Naive thymus-derived CD8-positive, alpha-beta T cell (primary cell): ENCODE data around the gene ASIC3. TPM values are rescaled to one million over a fixed set of nuclear protein-coding genes. Genes with fewer than 3 reads are reported as not detected.

ENCODE experiments used
- ATAC-seq, 2 donors: fragments of 150-1000 bp; cut with Tn5 transposase in 1 of 2; sonication (Bioruptor Pico), chemical (Tn5 transposase) in 1 of 2; 1 replicate in 1 of 2; 2 replicates in 1 of 2; pipeline ENCODE4 v1.10.0; 2021; ENCODE audit warnings: mild to moderate bottlenecking in 2 of 2, moderate library complexity in 2 of 2
- POLR2A ChIA-PET: fragments of 350-600 bp; sonication (Branson Sonifier 250); formaldehyde crosslinking; loops from one replicate; lab custom pipeline; 2021; ENCODE audit warnings: antibody characterized with exemption; lab: Charles Lee
- DNase-seq, 10 donors: peaks; one replicate each; pipeline versions ENCODE4 v3.0.0 to v3.0.0-alpha.2; 2020 to 2022
- H3K27ac Mint-ChIP-seq, 10 donors: one replicate each; pipeline ENCODE4 v1.8.0; 2020 to 2022; ENCODE audit warnings: mild to moderate bottlenecking in 10 of 10, mixed read lengths in 10 of 10, moderate library complexity in 4 of 10, inconsistent platforms in 1 of 10
- H3K27me3 Mint-ChIP-seq, 5 donors: one replicate each; pipeline ENCODE4 v1.8.0; 2021 to 2022; ENCODE audit warnings: mixed read lengths in 5 of 5
- H3K36me3 Mint-ChIP-seq, 3 donors: one replicate each; pipeline ENCODE4 v1.8.0; 2020 to 2022; ENCODE audit warnings: mixed read lengths in 3 of 3, mild to moderate bottlenecking in 2 of 3, inconsistent platforms in 1 of 3
- H3K4me1 Mint-ChIP-seq, 4 donors: one replicate each; pipeline ENCODE4 v1.8.0; 2021 to 2022; ENCODE audit warnings: mixed read lengths in 4 of 4
- H3K4me3 Mint-ChIP-seq, 10 donors: one replicate each; pipeline ENCODE4 v1.8.0; 2020 to 2022; ENCODE audit warnings: mild to moderate bottlenecking in 10 of 10, mixed read lengths in 10 of 10, moderate library complexity in 6 of 10, inconsistent platforms in 1 of 10
- H3K9me3 Mint-ChIP-seq, 9 donors: one replicate each; pipeline ENCODE4 v1.8.0; 2020 to 2022; ENCODE audit warnings: mixed read lengths in 9 of 9, mild to moderate bottlenecking in 3 of 9, inconsistent platforms in 1 of 9, moderate library complexity in 1 of 9
- polyA plus RNA-seq, 3 donors: library from polyadenylated mRNA; unstranded; fragments of 300-500 nt; fragmentation: Illumina TruSeq; gene quantifications; one replicate each; pipeline ENCODE4 v1.2.3, GENCODE V29; 2021
- total RNA-seq, 8 experiments: library from RNA in 2 of 8; stranded (reverse) in 2 of 8; gene quantifications; one replicate each; pipeline ENCODE4 v1.2.3 and lab custom pipeline; 2021 to 2026

ASIC3 gene
- total and polyA plus RNA-seq, 5 experiments from 2014 or later: 13.5 TPM; not detected in 3

DNA sequence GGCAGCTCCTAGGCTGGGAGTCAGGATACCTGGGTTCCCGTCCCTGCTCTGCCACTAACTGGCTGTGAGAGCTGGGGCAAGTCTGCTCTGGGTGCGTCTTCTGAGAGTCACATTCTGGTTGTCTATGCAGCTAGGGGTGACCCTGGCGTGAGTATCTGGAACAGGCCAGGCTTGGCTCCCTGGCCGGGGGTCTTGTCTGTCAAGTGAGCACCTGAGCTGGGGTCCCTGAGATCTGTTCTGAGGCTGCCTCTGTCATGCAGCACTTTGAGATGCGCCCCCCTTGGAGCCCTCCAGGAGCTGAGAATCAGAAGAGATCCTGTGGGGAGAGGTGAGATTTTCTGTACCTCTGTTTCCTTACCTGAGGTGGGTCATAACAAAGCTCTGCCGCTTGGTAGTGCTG lies 45.4 kb downstream of the ASIC3 start:
- POLR2A ChIA-PET: no interaction called here
- DNase-seq (peak in 1 of 10 donors; percentile 13), ATAC-seq (no peak)
- no peak overlapping the region for H3K27ac Mint-ChIP-seq
- no peaks in the 10 kb centered on the region for H3K9me3 Mint-ChIP-seq
- H3K36me3 Mint-ChIP-seq: peaks cover 0 to 11% (median 0%) of the 10 kb centered on the region in 3 donors
- peaks cover 0 to 17% (median 4%) of the 10 kb centered on the region in 5 donors for H3K27me3 Mint-ChIP-seq
- H3K4me3 Mint-ChIP-seq: no peak overlapping the region
- peaks cover 7 to 11% (median 9%) of the 10 kb centered on the region in 4 donors for H3K4me1 Mint-ChIP-seq

GRCh38 chr7:151094675-151095074 lies 46.3 kb downstream of the ASIC3 start:
- Mint-ChIP-seq H3K4me1 (peaks cover 0 to 2% (median 2%) of the 10 kb centered on the region in 4 donors), H3K4me3 (no peak overlapping the region), H3K9me3 (no peaks in the 10 kb centered on the region), H3K27ac (peak overlapping the region in 1 of 10 donors; percentile 19), H3K27me3 (peaks cover 0 to 8% (median 0%) of the 10 kb centered on the region in 5 donors), H3K36me3 (peaks cover 0 to 8% (median 0%) of the 10 kb centered on the region in 3 donors)
- no peak for ATAC-seq
- no peak for DNase-seq
- POLR2A ChIA-PET: interaction anchor here (0.6 to 0.8 kb wide), 2 partner anchors 12 to 100 kb away, joined by 3 read pairs; partner anchors contain the start of gene TMUB1

DNA sequence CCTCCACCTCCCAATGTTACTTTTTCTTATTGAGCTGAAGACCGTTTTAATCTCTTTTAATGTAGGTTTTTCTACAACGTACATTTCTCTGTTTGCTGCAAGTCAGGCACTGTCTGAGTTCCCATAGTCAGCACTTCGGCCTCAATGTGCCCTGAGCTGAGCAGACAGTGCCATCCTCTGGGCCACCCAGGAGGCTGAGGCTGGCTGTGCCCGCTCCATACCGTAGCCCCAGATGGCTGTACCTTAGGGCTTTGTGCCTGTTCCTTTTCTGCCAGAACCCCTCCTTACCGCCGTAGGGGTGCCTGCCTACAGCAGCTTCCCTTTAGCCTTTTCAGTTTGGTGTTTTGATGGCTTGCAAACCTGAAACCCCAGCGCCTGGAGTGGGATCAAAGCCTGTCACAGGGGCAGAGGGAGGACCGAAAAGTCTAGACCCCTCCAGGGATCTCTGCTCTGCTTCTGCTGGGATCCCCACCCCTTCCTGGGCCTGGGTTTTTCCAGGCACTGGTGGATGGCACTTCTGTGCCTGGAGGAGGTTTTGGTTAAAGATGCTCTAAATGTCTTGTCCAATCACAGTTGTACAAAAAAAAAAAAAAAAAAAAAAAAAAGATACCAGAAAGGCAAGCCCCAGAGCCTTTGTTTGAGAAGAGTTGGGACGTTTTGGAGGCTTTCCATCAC lies 46.9 kb downstream of the ASIC3 start:
- POLR2A ChIA-PET: interaction anchor here (0.8 kb wide), 1 partner anchor 12 kb away, joined by 3 read pairs; the partner anchor contains the start of gene TMUB1
- H3K27ac Mint-ChIP-seq: no peak overlapping the region
- no peaks in the 10 kb centered on the region for H3K9me3 Mint-ChIP-seq

DNA sequence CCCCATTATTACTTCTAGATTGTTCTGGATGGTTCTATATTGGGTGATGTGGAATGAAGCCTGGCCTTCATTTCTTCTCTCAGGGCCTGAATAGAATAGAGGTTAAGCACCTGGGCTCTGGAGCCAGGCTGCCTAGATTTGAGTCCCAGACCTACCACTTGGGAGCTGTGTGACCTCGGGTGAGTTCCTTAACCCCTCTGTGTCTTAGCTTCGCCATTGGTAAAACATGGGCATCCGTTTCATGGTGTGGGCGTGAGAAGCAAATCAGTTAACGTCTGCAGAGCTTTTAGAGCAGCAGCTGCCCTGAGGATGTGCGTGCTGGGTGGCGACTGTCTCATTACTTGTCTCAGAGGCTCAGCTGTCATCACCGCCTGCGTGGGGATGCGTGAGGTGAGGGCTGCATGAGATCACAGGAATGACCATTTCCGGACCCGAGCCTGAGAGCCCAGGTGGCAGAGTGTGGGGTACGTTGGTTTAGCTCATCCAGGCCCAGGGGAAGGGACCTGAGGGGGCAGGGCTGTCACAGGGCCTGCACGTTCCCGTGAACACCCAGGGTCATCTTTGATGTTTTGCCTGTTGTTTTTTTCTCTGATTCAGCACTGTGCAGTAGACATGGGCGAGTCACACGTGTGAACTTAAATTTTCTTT lies 47.6 kb downstream of the ASIC3 start:
- Mint-ChIP-seq H3K4me3 (no peak overlapping the region), H3K4me1 (peaks cover 0 to under 1% (median 0%) of the 10 kb centered on the region in 4 donors), H3K27ac (no peak overlapping the region), H3K36me3 (peaks cover 0 to 8% (median 0%) of the 10 kb centered on the region in 3 donors), H3K9me3 (no peaks in the 10 kb centered on the region), H3K27me3 (no peaks in the 10 kb centered on the region)
- POLR2A ChIA-PET: no interaction called here
- ATAC-seq (no peak), DNase-seq (no peak)

More for the DNA sequence above, 46.9 kb downstream of the ASIC3 start:
- Mint-ChIP-seq H3K4me1 (no peaks in the 10 kb centered on the region), H3K27me3 (peaks cover 0 to 2% (median 0%) of the 10 kb centered on the region in 5 donors), H3K36me3 (peaks cover 0 to 8% (median 0%) of the 10 kb centered on the region in 3 donors), H3K4me3 (no peak overlapping the region)
- DNase-seq (no peak), ATAC-seq (peak in 1 of 2 donors; percentile 49)

- no peak for DNase-seq
- Mint-ChIP-seq H3K27me3 (no peaks in the 10 kb centered on the region), H3K27ac (no peak overlapping the region), H3K36me3 (peaks cover 0 to 11% (median 0%) of the 10 kb centered on the region in 3 donors), H3K9me3 (no peaks in the 10 kb centered on the region), H3K4me3 (no peak overlapping the region), H3K4me1 (peaks cover 0 to 8% (median 4%) of the 10 kb centered on the region in 4 donors)
- no peak for ATAC-seq
- POLR2A ChIA-PET: no interaction called here
Measured at GRCh38 chr7:151099486-151100211, 51.3 kb downstream of the ASIC3 start.

GRCh38 chr7:151100921-151101320 lies 52.6 kb downstream of the ASIC3 start:
- Mint-ChIP-seq H3K4me1 (peaks cover 0 to 10% (median 5%) of the 10 kb centered on the region in 4 donors), H3K36me3 (peaks cover 0 to 9% (median 0%) of the 10 kb centered on the region in 3 donors), H3K4me3 (no peak overlapping the region), H3K27ac (no peak overlapping the region), H3K27me3 (no peaks in the 10 kb centered on the region), H3K9me3 (no peaks in the 10 kb centered on the region)
- POLR2A ChIA-PET: no interaction called here
- ATAC-seq (no peak), DNase-seq (no peak)

DNA sequence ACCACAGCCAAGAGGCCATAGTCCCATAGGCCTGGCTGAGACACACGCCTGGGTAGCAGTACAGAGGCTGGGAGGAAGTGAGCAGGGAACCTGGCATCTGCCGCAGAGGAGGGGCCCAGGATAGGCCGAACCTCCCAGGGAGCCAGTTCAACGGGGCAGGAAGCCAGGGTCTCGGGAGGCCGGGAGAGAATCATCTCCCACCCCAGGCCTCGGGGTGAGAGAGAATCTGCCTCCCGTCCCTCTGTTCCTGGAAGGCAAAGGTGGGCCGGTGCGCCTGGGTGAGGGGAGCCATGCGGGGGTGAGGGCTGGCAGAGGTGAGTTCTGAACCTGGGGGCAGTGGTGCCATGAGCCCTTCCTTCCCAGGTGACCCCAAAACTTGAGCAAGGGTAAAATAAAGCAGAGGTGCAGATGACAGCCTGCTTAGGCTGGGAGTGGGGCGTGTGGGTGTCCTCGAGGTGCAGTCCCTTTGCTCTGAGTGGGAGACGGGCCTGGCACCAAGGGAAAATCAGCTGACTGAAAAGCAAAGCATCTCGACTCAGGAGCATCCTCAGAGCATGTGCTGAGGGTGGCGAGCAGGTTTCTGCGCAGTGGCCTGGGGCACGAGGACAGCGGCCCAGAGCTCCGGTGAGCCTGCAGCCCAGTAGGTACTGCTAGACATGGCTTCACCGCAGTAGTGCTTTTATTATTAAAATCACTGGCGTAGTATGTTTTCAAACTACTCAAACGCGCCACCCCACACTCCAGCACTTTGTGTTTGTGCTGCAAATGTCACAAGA lies 53.5 kb downstream of the ASIC3 start:
- H3K27me3 Mint-ChIP-seq: no peaks in the 10 kb centered on the region
- peaks cover 0 to 3% (median 0%) of the 10 kb centered on the region in 3 donors for H3K36me3 Mint-ChIP-seq
- peaks cover 0 to 10% (median 5%) of the 10 kb centered on the region in 4 donors for H3K4me1 Mint-ChIP-seq
- no peaks in the 10 kb centered on the region for H3K9me3 Mint-ChIP-seq
- no peak overlapping the region for H3K4me3 Mint-ChIP-seq
- H3K27ac Mint-ChIP-seq: peak overlapping the region in 1 of 10 donors; percentile 37
- POLR2A ChIA-PET: no interaction called here
- ATAC-seq (no peak), DNase-seq (no peak)

Other genes starting within 250 kb of the ASIC3 start
- gene TMEM176B, start 248.2 kb upstream of the ASIC3 start, total RNA-seq: not detected
- under 1 TPM in 1 of 3 donors, not detected in 2; 0.69 TPM for gene TMEM176B, start 248.2 kb upstream of the ASIC3 start, polyA plus RNA-seq
- under 1 TPM in 1 of 2 experiments, not detected in 1; 0.88 TPM for gene TMEM176A, start 247.8 kb upstream of the ASIC3 start, total RNA-seq
- under 1 TPM in 2 of 3 donors, not detected in 1; 0.18 to 0.62 TPM for gene TMEM176A, start 247.8 kb upstream of the ASIC3 start, polyA plus RNA-seq
- not detected for gene AOC1, start 196.0 kb upstream of the ASIC3 start, total RNA-seq
- gene AOC1, start 196.0 kb upstream of the ASIC3 start, polyA plus RNA-seq: not detected
- gene KCNH2, start 70.2 kb upstream of the ASIC3 start, total RNA-seq: 1 to 10 TPM; 1.3 to 1.6 TPM
- gene KCNH2, start 70.2 kb upstream of the ASIC3 start, polyA plus RNA-seq: 1 to 10 TPM in 2 of 3 donors, under 1 TPM in 1; 0.45 to 2.5 (median 1.5) TPM
- gene NOS3, start 57.5 kb upstream of the ASIC3 start, total RNA-seq: 1 to 10 TPM; 1.7 to 1.8 TPM
- gene NOS3, start 57.5 kb upstream of the ASIC3 start, polyA plus RNA-seq: 1 to 10 TPM; 1.4 to 3.3 (median 2.0) TPM
- 10 to 100 TPM; 34.6 to 42.2 TPM for gene ATG9B, start 24.0 kb upstream of the ASIC3 start, total RNA-seq
- gene ATG9B, start 24.0 kb upstream of the ASIC3 start, polyA plus RNA-seq: 10 to 100 TPM in 2 of 3 donors, 1 to 10 TPM in 1; 9.2 to 39.1 (median 24.7) TPM
- gene ABCB8, start 20.1 kb upstream of the ASIC3 start, total RNA-seq: 10 to 100 TPM; 71.3 to 74.7 TPM
- 10 to 100 TPM; 17.1 to 18.4 (median 17.4) TPM for gene ABCB8, start 20.1 kb upstream of the ASIC3 start, polyA plus RNA-seq
- gene CDK5, start 9.4 kb downstream of the ASIC3 start, total RNA-seq: 1 to 10 TPM; 4.1 to 6.0 TPM
- gene CDK5, start 9.4 kb downstream of the ASIC3 start, polyA plus RNA-seq: 10 to 100 TPM; 10.7 to 13.2 (median 11.7) TPM
- gene SLC4A2, start 11.1 kb downstream of the ASIC3 start, total RNA-seq: 10 to 100 TPM; 52.5 to 60.6 TPM
- gene SLC4A2, start 11.1 kb downstream of the ASIC3 start, polyA plus RNA-seq: 10 to 100 TPM; 10.1 to 18.0 (median 14.8) TPM
- 100 to 1,000 TPM; 145 TPM for gene FASTK, start 32.3 kb downstream of the ASIC3 start, total RNA-seq
- 10 to 100 TPM; 38.8 to 63.6 (median 44.2) TPM for gene FASTK, start 32.3 kb downstream of the ASIC3 start, polyA plus RNA-seq
- gene TMUB1, start 35.0 kb downstream of the ASIC3 start, total RNA-seq: 10 to 100 TPM; 41.8 to 45.6 TPM
- 10 to 100 TPM; 42.9 to 70.6 (median 49.1) TPM for gene TMUB1, start 35.0 kb downstream of the ASIC3 start, polyA plus RNA-seq
- gene AGAP3, start 37.9 kb downstream of the ASIC3 start, total RNA-seq: 10 to 100 TPM; 35.2 to 36.9 TPM
- gene AGAP3, start 37.9 kb downstream of the ASIC3 start, polyA plus RNA-seq: 1 to 10 TPM; 1.1 to 6.0 (median 3.7) TPM
- not detected for gene GBX1, start 119.2 kb downstream of the ASIC3 start, total RNA-seq
- not detected for gene GBX1, start 119.2 kb downstream of the ASIC3 start, polyA plus RNA-seq
- gene ASB10, start 138.7 kb downstream of the ASIC3 start, total RNA-seq: not detected
- not detected for gene ASB10, start 138.7 kb downstream of the ASIC3 start, polyA plus RNA-seq
- gene H2BK1, start 162.0 kb downstream of the ASIC3 start, total RNA-seq: 1 to 10 TPM; 2.5 to 2.6 TPM
- not detected for gene H2BK1, start 162.0 kb downstream of the ASIC3 start, polyA plus RNA-seq
- 10 to 100 TPM; 30.2 to 34.2 TPM for gene ABCF2, start 178.7 kb downstream of the ASIC3 start, total RNA-seq
- 10 to 100 TPM; 23.0 to 40.4 (median 31.6) TPM for gene ABCF2, start 178.7 kb downstream of the ASIC3 start, polyA plus RNA-seq
- 10 to 100 TPM; 47.8 to 48.6 TPM for gene CHPF2, start 184.0 kb downstream of the ASIC3 start, total RNA-seq
- gene CHPF2, start 184.0 kb downstream of the ASIC3 start, polyA plus RNA-seq: 10 to 100 TPM; 16.8 to 20.1 (median 17.6) TPM
- gene SMARCD3, start 200.2 kb downstream of the ASIC3 start, total RNA-seq: 10 to 100 TPM in 1 of 2 experiments, 1 to 10 TPM in 1; 9.7 to 11.8 TPM
- gene SMARCD3, start 200.2 kb downstream of the ASIC3 start, polyA plus RNA-seq: 10 to 100 TPM in 2 of 3 donors, 1 to 10 TPM in 1; 9.8 to 18.6 (median 15.6) TPM